ENCODE data around the gene ACTN3. TPM values are rescaled to one million over a fixed set of nuclear protein-coding genes. Genes with fewer than 3 reads are reported as not detected.

ACTN3 gene
- total and polyA plus RNA-seq, 9 donors = 0.11 to 0.28 (median 0.23) TPM; not detected in 3

GRCh38 chr11:66556086-66556485, 9.4 kb downstream of the ACTN3 start:
- no peak for DNase-seq
- no peaks in the 10 kb centered on the region for H3K36me3 ChIP-seq
- no peaks in the 10 kb centered on the region for H3K27me3 ChIP-seq
- peaks cover 3% of the 10 kb centered on the region for H3K4me1 ChIP-seq (ENCODE audit: insufficient read depth)
- H3K9me3 ChIP-seq = no peaks in the 10 kb centered on the region
- no peak for TF ChIP-seq POLR2A (IDR thresholded peaks at IDR 0.05)
- TF ChIP-seq, protein P1, sequence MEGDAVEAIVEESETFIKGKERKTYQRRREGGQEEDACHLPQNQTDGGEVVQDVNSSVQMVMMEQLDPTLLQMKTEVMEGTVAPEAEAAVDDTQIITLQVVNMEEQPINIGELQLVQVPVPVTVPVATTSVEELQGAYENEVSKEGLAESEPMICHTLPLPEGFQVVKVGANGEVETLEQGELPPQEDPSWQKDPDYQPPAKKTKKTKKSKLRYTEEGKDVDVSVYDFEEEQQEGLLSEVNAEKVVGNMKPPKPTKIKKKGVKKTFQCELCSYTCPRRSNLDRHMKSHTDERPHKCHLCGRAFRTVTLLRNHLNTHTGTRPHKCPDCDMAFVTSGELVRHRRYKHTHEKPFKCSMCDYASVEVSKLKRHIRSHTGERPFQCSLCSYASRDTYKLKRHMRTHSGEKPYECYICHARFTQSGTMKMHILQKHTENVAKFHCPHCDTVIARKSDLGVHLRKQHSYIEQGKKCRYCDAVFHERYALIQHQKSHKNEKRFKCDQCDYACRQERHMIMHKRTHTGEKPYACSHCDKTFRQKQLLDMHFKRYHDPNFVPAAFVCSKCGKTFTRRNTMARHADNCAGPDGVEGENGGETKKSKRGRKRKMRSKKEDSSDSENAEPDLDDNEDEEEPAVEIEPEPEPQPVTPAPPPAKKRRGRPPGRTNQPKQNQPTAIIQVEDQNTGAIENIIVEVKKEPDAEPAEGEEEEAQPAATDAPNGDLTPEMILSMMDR (IDR thresholded peaks at IDR 0.05) = no peak
- TF ChIP-seq EP300 (IDR thresholded peaks at IDR 0.05) = no peak
- H3K4me3 ChIP-seq = no peak overlapping the region
- intact Hi-C loops (cut with DNase I) = loop anchor here in 1 of 4 donors (2.0 kb wide), 1 partner anchor 21 kb away; no protein-coding TSS in a partner anchor
- 82 to 86% (median 85%) methylated on average over 7 of the region's 7 CpGs for WGBS, 3 donors
- H3K27ac ChIP-seq = no peak overlapping the region

- no peak for TF ChIP-seq POLR2A (IDR thresholded peaks at IDR 0.05)
- TF ChIP-seq, protein P1 (IDR thresholded peaks at IDR 0.05) = no peak
- TF ChIP-seq EP300 (IDR thresholded peaks at IDR 0.05) = no peak
- no peak for DNase-seq
- Histone ChIP-seq H3K27me3 (no peaks in the 10 kb centered on the region), H3K4me3 (no peak overlapping the region), H3K27ac (no peak overlapping the region), H3K36me3 (no peaks in the 10 kb centered on the region), H3K9me3 (no peaks in the 10 kb centered on the region), H3K4me1 (ENCODE audit: insufficient read depth) (peaks cover 3% of the 10 kb centered on the region)
- intact Hi-C loops (cut with DNase I) = loop anchor here in 1 of 4 donors (2.0 kb wide), 1 partner anchor 23 kb away; no protein-coding TSS in a partner anchor
- 87 to 92% (median 89%) methylated on average over 24 of the region's 24 CpGs for WGBS, 3 donors
Observed at GRCh38 chr11:66557733-66558326, 11.1 kb downstream of the ACTN3 start.

GRCh38 chr11:66559142-66559865, 12.6 kb downstream of the ACTN3 start:
- TF ChIP-seq, protein P1 (IDR thresholded peaks at IDR 0.05) = no peak
- TF ChIP-seq EP300 (IDR thresholded peaks at IDR 0.05) (no peak), POLR2A (IDR thresholded peaks at IDR 0.05) (no peak)
- 8 to 13% (median 11%) methylated on average over 42 to 50 of the region's 50 CpGs for WGBS, 3 donors
- no peak overlapping the region for H3K27ac ChIP-seq
- H3K9me3 ChIP-seq = no peaks in the 10 kb centered on the region
- H3K36me3 ChIP-seq = no peaks in the 10 kb centered on the region
- H3K27me3 ChIP-seq = no peaks in the 10 kb centered on the region
- H3K4me1 ChIP-seq (ENCODE audit: insufficient read depth) = peaks cover 3% of the 10 kb centered on the region
- intact Hi-C loops (cut with DNase I) = no loop called here
- no peak overlapping the region for H3K4me3 ChIP-seq
- peak; percentile 60 to 80 (median 66) for DNase-seq

GRCh38 chr11:66559866-66560676, 13.4 kb downstream of the ACTN3 start:
- Histone ChIP-seq H3K27ac (no peak overlapping the region), H3K9me3 (no peaks in the 10 kb centered on the region), H3K4me1 (ENCODE audit: insufficient read depth) (peaks cover 3% of the 10 kb centered on the region), H3K36me3 (no peaks in the 10 kb centered on the region), H3K27me3 (no peaks in the 10 kb centered on the region), H3K4me3 (no peak overlapping the region)
- DNase-seq = no peak
- no peak for TF ChIP-seq EP300 (IDR thresholded peaks at IDR 0.05)
- 70 to 78% (median 71%) methylated on average over 26 to 27 of the region's 27 CpGs for WGBS, 3 donors
- intact Hi-C loops (cut with DNase I) = no loop called here
